Omental fat pad (tissue), 4 donors: Measurements from ENCODE around the gene PCDHAC1. TPM values are rescaled to one million over a fixed set of nuclear protein-coding genes. Genes with fewer than 3 reads are reported as not detected.

ENCODE experiments used
- ATAC-seq: fragments of 150-250 bp; one replicate; pipeline ENCODE4 v1.9.1; 2016; ENCODE audit warnings: mild to moderate bottlenecking, moderate library complexity; ENCODE audit not compliant: low FRiP score
- DNase-seq: peaks from one replicate; pipeline ENCODE4 v3.0.0-alpha.2; 2019; ENCODE audit warnings: low spot score
- CTCF ChIP-seq, 3 donors: fragments of 450-650 bp; IDR thresholded peaks; one replicate each; pipeline ENCODE4 v1.5.1; 2016 to 2017; ENCODE audit warnings: antibody characterized with exemption in 3 of 3, mild to moderate bottlenecking in 3 of 3, moderate library complexity in 2 of 3
- total RNA-seq, 4 donors: library from RNA; depleted of rRNA; stranded (reverse); fragments of >200 nt; gene quantifications; one replicate each; pipeline ENCODE4 v1.1.0, GENCODE V29; 2016

Gene PCDHAC1
- total RNA-seq, 4 donors from 2014 or later, result 0.47 to 2.1 (median 0.87) TPM

GRCh38 chr5:140946578-140946977 is 20.5 kb downstream of the PCDHAC1 start:
- TF ChIP-seq CTCF (IDR thresholded peaks at IDR 0.05), result no peak
- ATAC-seq (no peak), DNase-seq (no peak)

GRCh38 chr5:140951636-140952035 is 25.5 kb downstream of the PCDHAC1 start:
- no peak for TF ChIP-seq CTCF (IDR thresholded peaks at IDR 0.05)
- ATAC-seq (no peak), DNase-seq (no peak)

- no peak for TF ChIP-seq CTCF (IDR thresholded peaks at IDR 0.05)
- ATAC-seq (no peak), DNase-seq (no peak)
Observed at GRCh38 chr5:140953234-140953633, 27.1 kb downstream of the PCDHAC1 start.

GRCh38 chr5:140962190-140962589 is 36.1 kb downstream of the PCDHAC1 start:
- ATAC-seq, result no peak
- no peak for TF ChIP-seq CTCF (IDR thresholded peaks at IDR 0.05)
- no peak for DNase-seq

GRCh38 chr5:140964356-140964755 is 38.3 kb downstream of the PCDHAC1 start:
- no peak for TF ChIP-seq CTCF (IDR thresholded peaks at IDR 0.05)
- DNase-seq, result no peak
- no peak for ATAC-seq

GRCh38 chr5:140965905-140966292 is 39.8 kb downstream of the PCDHAC1 start:
- ATAC-seq (peak; percentile 1), DNase-seq (no peak)
- no peak for TF ChIP-seq CTCF (IDR thresholded peaks at IDR 0.05)

GRCh38 chr5:140966293-140967225 is 40.5 kb downstream of the PCDHAC1 start, which contains the start of gene PCDHAC2:
Gene PCDHAC2 (plus strand): TSS chr5:140966476. CDS start chr5:140966767, 291 bp downstream.
- DNase-seq, result no peak
- peak; percentile 91 for ATAC-seq
- no peak for TF ChIP-seq CTCF (IDR thresholded peaks at IDR 0.05)
